ENCODE results near the gene DAZAP1.

Gene DAZAP1

GRCh38 chr19:1467215-1467489 lies 59.8 kb downstream of the DAZAP1 start:
- no peak overlapping the region for H3K27ac Mint-ChIP-seq
- H3K4me3 Mint-ChIP-seq: no peak overlapping the region
- H3K4me1 Mint-ChIP-seq (ENCODE audit: low read depth): peaks cover 2% of the 10 kb centered on the region
- H3K9me3 Mint-ChIP-seq: no peaks in the 10 kb centered on the region
- H3K27me3 Mint-ChIP-seq (ENCODE audit: low read depth): peaks cover 4% of the 10 kb centered on the region
- no peaks in the 10 kb centered on the region for H3K36me3 Mint-ChIP-seq (ENCODE audit: low read depth)

GRCh38 chr19:1467490-1468273 lies 60.3 kb downstream of the DAZAP1 start:
- H3K9me3 Mint-ChIP-seq: no peaks in the 10 kb centered on the region
- peaks cover 4% of the 10 kb centered on the region for H3K27me3 Mint-ChIP-seq (ENCODE audit: low read depth)
- no peak overlapping the region for H3K27ac Mint-ChIP-seq
- no peaks in the 10 kb centered on the region for H3K36me3 Mint-ChIP-seq (ENCODE audit: low read depth)
- peaks cover 2% of the 10 kb centered on the region for H3K4me1 Mint-ChIP-seq (ENCODE audit: low read depth)
- H3K4me3 Mint-ChIP-seq: no peak overlapping the region

GRCh38 chr19:1468274-1468820 lies 61.0 kb downstream of the DAZAP1 start:
- Mint-ChIP-seq H3K4me3 (no peak overlapping the region), H3K36me3 (ENCODE audit: low read depth) (peaks cover under 1% of the 10 kb centered on the region), H3K27ac (no peak overlapping the region), H3K27me3 (ENCODE audit: low read depth) (peaks cover 8% of the 10 kb centered on the region), H3K9me3 (no peaks in the 10 kb centered on the region), H3K4me1 (ENCODE audit: low read depth) (peaks cover 2% of the 10 kb centered on the region)

GRCh38 chr19:1468821-1469254 lies 61.5 kb downstream of the DAZAP1 start:
- H3K4me1 Mint-ChIP-seq (ENCODE audit: low read depth): peaks cover 2% of the 10 kb centered on the region
- peaks cover 2% of the 10 kb centered on the region for H3K36me3 Mint-ChIP-seq (ENCODE audit: low read depth)
- H3K27ac Mint-ChIP-seq: no peak overlapping the region
- H3K4me3 Mint-ChIP-seq: no peak overlapping the region
- H3K27me3 Mint-ChIP-seq (ENCODE audit: low read depth): peaks cover 8% of the 10 kb centered on the region
- no peaks in the 10 kb centered on the region for H3K9me3 Mint-ChIP-seq

GRCh38 chr19:1469255-1470054 lies 62.1 kb downstream of the DAZAP1 start:
- Mint-ChIP-seq H3K4me3 (peak overlapping the region; percentile 67), H3K9me3 (no peaks in the 10 kb centered on the region), H3K27ac (no peak overlapping the region), H3K36me3 (ENCODE audit: low read depth) (peaks cover 2% of the 10 kb centered on the region), H3K27me3 (ENCODE audit: low read depth) (peaks cover 8% of the 10 kb centered on the region), H3K4me1 (ENCODE audit: low read depth) (peaks cover 2% of the 10 kb centered on the region)

- Mint-ChIP-seq H3K4me3 (peak overlapping the region; percentile 67), H3K36me3 (ENCODE audit: low read depth) (peaks cover 2% of the 10 kb centered on the region), H3K4me1 (ENCODE audit: low read depth) (peaks cover 2% of the 10 kb centered on the region), H3K27me3 (ENCODE audit: low read depth) (peaks cover 8% of the 10 kb centered on the region), H3K27ac (no peak overlapping the region), H3K9me3 (no peaks in the 10 kb centered on the region)
Measured at GRCh38 chr19:1470055-1470304, 62.6 kb downstream of the DAZAP1 start.

- H3K36me3 Mint-ChIP-seq (ENCODE audit: low read depth): peaks cover 2% of the 10 kb centered on the region
- H3K27me3 Mint-ChIP-seq (ENCODE audit: low read depth): peaks cover 8% of the 10 kb centered on the region
- H3K27ac Mint-ChIP-seq: no peak overlapping the region
- peak overlapping the region; percentile 67 for H3K4me3 Mint-ChIP-seq
- no peaks in the 10 kb centered on the region for H3K9me3 Mint-ChIP-seq
- peaks cover 2% of the 10 kb centered on the region for H3K4me1 Mint-ChIP-seq (ENCODE audit: low read depth)
Measured at GRCh38 chr19:1470305-1471009, 63.1 kb downstream of the DAZAP1 start.

GRCh38 chr19:1471010-1471514 lies 63.7 kb downstream of the DAZAP1 start:
- Mint-ChIP-seq H3K9me3 (no peaks in the 10 kb centered on the region), H3K36me3 (ENCODE audit: low read depth) (peaks cover 2% of the 10 kb centered on the region), H3K4me3 (peak overlapping the region; percentile 25), H3K27ac (no peak overlapping the region), H3K27me3 (ENCODE audit: low read depth) (peaks cover 8% of the 10 kb centered on the region), H3K4me1 (ENCODE audit: low read depth) (peaks cover 2% of the 10 kb centered on the region)

- H3K9me3 Mint-ChIP-seq: no peaks in the 10 kb centered on the region
- no peak overlapping the region for H3K4me3 Mint-ChIP-seq
- no peak overlapping the region for H3K27ac Mint-ChIP-seq
- peaks cover 8% of the 10 kb centered on the region for H3K27me3 Mint-ChIP-seq (ENCODE audit: low read depth)
- peaks cover 2% of the 10 kb centered on the region for H3K4me1 Mint-ChIP-seq (ENCODE audit: low read depth)
- peaks cover 2% of the 10 kb centered on the region for H3K36me3 Mint-ChIP-seq (ENCODE audit: low read depth)
Measured at GRCh38 chr19:1471515-1472160, 64.3 kb downstream of the DAZAP1 start.

GRCh38 chr19:1472231-1473084 lies 65.1 kb downstream of the DAZAP1 start:
- H3K36me3 Mint-ChIP-seq (ENCODE audit: low read depth): peaks cover 2% of the 10 kb centered on the region
- no peak overlapping the region for H3K27ac Mint-ChIP-seq
- peaks cover 8% of the 10 kb centered on the region for H3K27me3 Mint-ChIP-seq (ENCODE audit: low read depth)
- no peaks in the 10 kb centered on the region for H3K9me3 Mint-ChIP-seq
- peaks cover 6% of the 10 kb centered on the region for H3K4me1 Mint-ChIP-seq (ENCODE audit: low read depth)
- no peak overlapping the region for H3K4me3 Mint-ChIP-seq

GRCh38 chr19:1473085-1473851 lies 65.9 kb downstream of the DAZAP1 start:
- peaks cover 2% of the 10 kb centered on the region for H3K36me3 Mint-ChIP-seq (ENCODE audit: low read depth)
- H3K4me1 Mint-ChIP-seq (ENCODE audit: low read depth): peaks cover 6% of the 10 kb centered on the region
- peaks cover 8% of the 10 kb centered on the region for H3K27me3 Mint-ChIP-seq (ENCODE audit: low read depth)
- no peak overlapping the region for H3K4me3 Mint-ChIP-seq
- H3K9me3 Mint-ChIP-seq: no peaks in the 10 kb centered on the region
- no peak overlapping the region for H3K27ac Mint-ChIP-seq

GRCh38 chr19:1474011-1474764 lies 66.8 kb downstream of the DAZAP1 start:
- no peaks in the 10 kb centered on the region for H3K9me3 Mint-ChIP-seq
- H3K36me3 Mint-ChIP-seq (ENCODE audit: low read depth): peaks cover 4% of the 10 kb centered on the region
- H3K27me3 Mint-ChIP-seq (ENCODE audit: low read depth): peaks cover 8% of the 10 kb centered on the region
- H3K4me1 Mint-ChIP-seq (ENCODE audit: low read depth): peaks cover 9% of the 10 kb centered on the region
- no peak overlapping the region for H3K27ac Mint-ChIP-seq
- H3K4me3 Mint-ChIP-seq: no peak overlapping the region

Measured in T-helper 1 cell treated with Interleukin-12 subunit alpha and Interleukin-12 subunit beta and Interleukin-4 antibody, amounts not matched to agents 30 μg/mL and 1 μg/mL, for 36 hours (primary cell).